ENCODE measurements around the gene TMEM52B.
"Not testable (repeated sequence)": the region's sequence is repeated elsewhere in the genome, so short reads cannot be mapped to it uniquely, and the experiment has no call there.

Gene TMEM52B

GRCh38 chr12:10225426-10225825 is 46.6 kb downstream of the TMEM52B start:
- not testable (repeated sequence) for H3K4me1 ChIP-seq (ENCODE audit: control insufficient read depth in 2 of 2, insufficient read depth in 1 of 2, low read depth in 1 of 2, low read length in 2 of 2); H3K9ac ChIP-seq (ENCODE audit: low read depth, low read length, poor library complexity); H3K79me1 ChIP-seq (ENCODE audit: low read depth, low read length); H3K27ac ChIP-seq (replicated peaks; ENCODE audit: low read length); DNase-seq (ENCODE audit: low spot score); H4K91ac ChIP-seq (ENCODE audit: low read depth, low read length, poor library complexity); H2BK12ac ChIP-seq (ENCODE audit: low read length); H3K9me3 ChIP-seq (replicated peaks in 1 of 2; ENCODE audit: control insufficient read depth in 2 of 2, insufficient read depth in 1 of 2, low read depth in 1 of 2, low read length in 2 of 2); H3K4ac ChIP-seq (ENCODE audit: low read length); H3K4me2 ChIP-seq (ENCODE audit: insufficient read depth, low read length, poor library complexity, severe bottlenecking); H3K18ac ChIP-seq (ENCODE audit: low read length); H4K8ac ChIP-seq (ENCODE audit: low read depth, low read length); H2AK5ac ChIP-seq (ENCODE audit: low read depth, low read length); H2BK15ac ChIP-seq (ENCODE audit: low read length); H2BK5ac ChIP-seq (ENCODE audit: low read length); H3K23ac ChIP-seq (ENCODE audit: low read depth, low read length, poor library complexity); H3K27me3 ChIP-seq (ENCODE audit: control insufficient read depth in 3 of 3, insufficient read depth in 3 of 3, low read depth in 1 of 3, low read length in 3 of 3); H2AFZ ChIP-seq (ENCODE audit: low read length); H2BK120ac ChIP-seq (ENCODE audit: low read depth, low read length); H3K4me3 ChIP-seq (ENCODE audit: low read length in 2 of 2); H3K14ac ChIP-seq (ENCODE audit: low read length)
- WGBS, 2 donors (ENCODE audit: extremely low coverage in 2 of 2, insufficient read length in 2 of 2, insufficient replicate concordance in 1 of 2) = no CpG with 5 or more reads among the region's 26 CpGs
- peaks cover 15 to 33% of the 10 kb centered on the region in 2 donors for H3K36me3 ChIP-seq (replicated peaks in 1 of 2; ENCODE audit: control insufficient read depth in 2 of 2, insufficient read depth in 2 of 2, low read length in 2 of 2)

- Histone ChIP-seq H3K79me1 (ENCODE audit: low read depth, low read length) (no peaks in the 10 kb centered on the region), H3K14ac (ENCODE audit: low read length) (no peak overlapping the region), H2BK12ac (ENCODE audit: low read length) (no peak overlapping the region), H3K4me1 (ENCODE audit: control insufficient read depth in 2 of 2, insufficient read depth in 1 of 2, low read depth in 1 of 2, low read length in 2 of 2) (no peaks in the 10 kb centered on the region), H2AFZ (ENCODE audit: low read length) (no peak overlapping the region), H2BK15ac (ENCODE audit: low read length) (no peak overlapping the region), H3K9ac (ENCODE audit: low read depth, low read length, poor library complexity) (no peak overlapping the region), H2BK120ac (ENCODE audit: low read depth, low read length) (no peak overlapping the region), H3K18ac (ENCODE audit: low read length) (no peak overlapping the region), H3K4me3 (ENCODE audit: low read length in 2 of 2) (no peak overlapping the region), H2AK5ac (ENCODE audit: low read depth, low read length) (no peak overlapping the region), H4K91ac (ENCODE audit: low read depth, low read length, poor library complexity) (no peak overlapping the region), H3K36me3 (replicated peaks in 1 of 2; ENCODE audit: control insufficient read depth in 2 of 2, insufficient read depth in 2 of 2, low read length in 2 of 2) (peaks cover 13 to 26% of the 10 kb centered on the region in 2 donors), H3K23ac (ENCODE audit: low read depth, low read length, poor library complexity) (no peak overlapping the region), H2BK5ac (ENCODE audit: low read length) (no peak overlapping the region), H3K27me3 (ENCODE audit: control insufficient read depth in 3 of 3, insufficient read depth in 3 of 3, low read depth in 1 of 3, low read length in 3 of 3) (no peaks in the 10 kb centered on the region), H3K4ac (ENCODE audit: low read length) (no peak overlapping the region), H4K8ac (ENCODE audit: low read depth, low read length) (no peak overlapping the region), H3K9me3 (replicated peaks in 1 of 2; ENCODE audit: control insufficient read depth in 2 of 2, insufficient read depth in 1 of 2, low read depth in 1 of 2, low read length in 2 of 2) (no peaks in the 10 kb centered on the region), H3K4me2 (ENCODE audit: insufficient read depth, low read length, poor library complexity, severe bottlenecking) (no peak overlapping the region), H3K27ac (replicated peaks; ENCODE audit: low read length) (no peak overlapping the region)
- no CpG with 5 or more reads among the region's 6 CpGs for WGBS, 2 donors (ENCODE audit: extremely low coverage in 2 of 2, insufficient read length in 2 of 2, insufficient replicate concordance in 1 of 2)
- no peak for DNase-seq (ENCODE audit: low spot score)
Observed at GRCh38 chr12:10226086-10226485, 47.3 kb downstream of the TMEM52B start.

GRCh38 chr12:10226731-10227130 is 47.9 kb downstream of the TMEM52B start:
- Histone ChIP-seq H3K4ac (ENCODE audit: low read length) (no peak overlapping the region), H2BK15ac (ENCODE audit: low read length) (no peak overlapping the region), H4K91ac (ENCODE audit: low read depth, low read length, poor library complexity) (no peak overlapping the region), H3K9ac (ENCODE audit: low read depth, low read length, poor library complexity) (no peak overlapping the region), H3K14ac (ENCODE audit: low read length) (no peak overlapping the region), H3K27me3 (ENCODE audit: control insufficient read depth in 3 of 3, insufficient read depth in 3 of 3, low read depth in 1 of 3, low read length in 3 of 3) (no peaks in the 10 kb centered on the region), H2AK5ac (ENCODE audit: low read depth, low read length) (no peak overlapping the region), H4K8ac (ENCODE audit: low read depth, low read length) (no peak overlapping the region), H3K9me3 (replicated peaks in 1 of 2; ENCODE audit: control insufficient read depth in 2 of 2, insufficient read depth in 1 of 2, low read depth in 1 of 2, low read length in 2 of 2) (no peaks in the 10 kb centered on the region), H3K23ac (ENCODE audit: low read depth, low read length, poor library complexity) (no peak overlapping the region), H2BK120ac (ENCODE audit: low read depth, low read length) (no peak overlapping the region), H2AFZ (ENCODE audit: low read length) (no peak overlapping the region), H3K36me3 (replicated peaks in 1 of 2; ENCODE audit: control insufficient read depth in 2 of 2, insufficient read depth in 2 of 2, low read length in 2 of 2) (peaks cover 11 to 20% of the 10 kb centered on the region in 2 donors), H3K27ac (replicated peaks; ENCODE audit: low read length) (no peak overlapping the region), H2BK12ac (ENCODE audit: low read length) (no peak overlapping the region), H3K4me3 (ENCODE audit: low read length in 2 of 2) (no peak overlapping the region), H2BK5ac (ENCODE audit: low read length) (no peak overlapping the region), H3K79me1 (ENCODE audit: low read depth, low read length) (no peaks in the 10 kb centered on the region), H3K18ac (ENCODE audit: low read length) (no peak overlapping the region), H3K4me2 (ENCODE audit: insufficient read depth, low read length, poor library complexity, severe bottlenecking) (no peak overlapping the region), H3K4me1 (ENCODE audit: control insufficient read depth in 2 of 2, insufficient read depth in 1 of 2, low read depth in 1 of 2, low read length in 2 of 2) (no peaks in the 10 kb centered on the region)
- no CpG with 5 or more reads among the region's 1 CpG for WGBS, 2 donors (ENCODE audit: extremely low coverage in 2 of 2, insufficient read length in 2 of 2, insufficient replicate concordance in 1 of 2)
- no peak for DNase-seq (ENCODE audit: low spot score)

- H3K23ac ChIP-seq (ENCODE audit: low read depth, low read length, poor library complexity) = no peak overlapping the region
- no peaks in the 10 kb centered on the region for H3K79me1 ChIP-seq (ENCODE audit: low read depth, low read length)
- H3K27ac ChIP-seq (replicated peaks; ENCODE audit: low read length) = no peak overlapping the region
- H3K14ac ChIP-seq (ENCODE audit: low read length) = no peak overlapping the region
- no peak overlapping the region for H3K18ac ChIP-seq (ENCODE audit: low read length)
- no peak overlapping the region for H3K4me3 ChIP-seq (ENCODE audit: low read length in 2 of 2)
- H4K8ac ChIP-seq (ENCODE audit: low read depth, low read length) = no peak overlapping the region
- H2BK5ac ChIP-seq (ENCODE audit: low read length) = no peak overlapping the region
- peaks cover 6 to 10% of the 10 kb centered on the region in 2 donors for H3K36me3 ChIP-seq (replicated peaks in 1 of 2; ENCODE audit: control insufficient read depth in 2 of 2, insufficient read depth in 2 of 2, low read length in 2 of 2)
- H3K9me3 ChIP-seq (replicated peaks in 1 of 2; ENCODE audit: control insufficient read depth in 2 of 2, insufficient read depth in 1 of 2, low read depth in 1 of 2, low read length in 2 of 2) = no peaks in the 10 kb centered on the region
- no peak overlapping the region for H2AK5ac ChIP-seq (ENCODE audit: low read depth, low read length)
- H3K27me3 ChIP-seq (ENCODE audit: control insufficient read depth in 3 of 3, insufficient read depth in 3 of 3, low read depth in 1 of 3, low read length in 3 of 3) = no peaks in the 10 kb centered on the region
- H2AFZ ChIP-seq (ENCODE audit: low read length) = no peak overlapping the region
- H3K4me1 ChIP-seq (ENCODE audit: control insufficient read depth in 2 of 2, insufficient read depth in 1 of 2, low read depth in 1 of 2, low read length in 2 of 2) = no peaks in the 10 kb centered on the region
- no peak overlapping the region for H3K4me2 ChIP-seq (ENCODE audit: insufficient read depth, low read length, poor library complexity, severe bottlenecking)
- no peak for DNase-seq (ENCODE audit: low spot score)
- no CpG with 5 or more reads among the region's 1 CpG for WGBS, 2 donors (ENCODE audit: extremely low coverage in 2 of 2, insufficient read length in 2 of 2, insufficient replicate concordance in 1 of 2)
- H2BK15ac ChIP-seq (ENCODE audit: low read length) = no peak overlapping the region
- no peak overlapping the region for H3K9ac ChIP-seq (ENCODE audit: low read depth, low read length, poor library complexity)
- no peak overlapping the region for H3K4ac ChIP-seq (ENCODE audit: low read length)
- H2BK120ac ChIP-seq (ENCODE audit: low read depth, low read length) = no peak overlapping the region
- no peak overlapping the region for H4K91ac ChIP-seq (ENCODE audit: low read depth, low read length, poor library complexity)
- H2BK12ac ChIP-seq (ENCODE audit: low read length) = no peak overlapping the region
Observed at GRCh38 chr12:10227648-10228047, 48.8 kb downstream of the TMEM52B start.
